Right kidney (tissue), 1 donor: ENCODE results near the gene MAPRE2.
"Not testable (repeated sequence)": the region's sequence is repeated elsewhere in the genome, so short reads cannot be mapped to it uniquely, and the experiment has no call there.

Experiments
- DNase-seq: peaks from one replicate; pipeline ENCODE4 v3.0.0-alpha.2; 2016

Gene MAPRE2

DNA sequence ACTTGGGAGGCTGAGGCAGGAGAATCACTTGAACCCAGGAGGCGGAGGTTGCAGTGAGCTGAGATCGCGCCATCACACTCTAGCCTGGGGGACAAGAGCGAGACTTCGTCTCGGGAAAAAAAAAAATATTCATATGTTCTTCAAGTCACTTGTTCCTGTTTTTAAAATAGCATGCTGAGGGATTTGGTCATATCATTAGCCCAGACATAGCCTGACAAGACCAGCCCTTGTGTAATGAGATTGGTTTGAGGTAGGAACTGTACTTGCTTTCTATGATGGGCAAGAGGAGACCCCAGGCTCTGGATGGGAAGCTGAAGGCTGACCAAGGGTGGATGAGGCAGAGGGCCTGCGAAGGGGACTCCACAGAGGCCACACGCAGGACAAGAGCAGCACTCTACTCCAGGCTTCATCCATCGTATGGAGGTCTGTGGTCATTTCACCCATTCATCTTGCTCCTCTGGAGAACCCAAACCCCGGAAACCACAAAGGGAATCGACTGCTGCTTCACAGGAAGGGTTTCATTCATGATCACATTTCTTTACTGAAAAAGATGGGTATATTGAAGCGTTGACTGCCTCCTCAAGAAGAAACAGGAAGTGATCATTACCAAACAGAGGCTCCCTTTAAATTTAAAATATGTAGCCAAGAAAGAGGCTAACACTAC is 112.5 kb downstream of the MAPRE2 start:
- no peak for DNase-seq

DNA sequence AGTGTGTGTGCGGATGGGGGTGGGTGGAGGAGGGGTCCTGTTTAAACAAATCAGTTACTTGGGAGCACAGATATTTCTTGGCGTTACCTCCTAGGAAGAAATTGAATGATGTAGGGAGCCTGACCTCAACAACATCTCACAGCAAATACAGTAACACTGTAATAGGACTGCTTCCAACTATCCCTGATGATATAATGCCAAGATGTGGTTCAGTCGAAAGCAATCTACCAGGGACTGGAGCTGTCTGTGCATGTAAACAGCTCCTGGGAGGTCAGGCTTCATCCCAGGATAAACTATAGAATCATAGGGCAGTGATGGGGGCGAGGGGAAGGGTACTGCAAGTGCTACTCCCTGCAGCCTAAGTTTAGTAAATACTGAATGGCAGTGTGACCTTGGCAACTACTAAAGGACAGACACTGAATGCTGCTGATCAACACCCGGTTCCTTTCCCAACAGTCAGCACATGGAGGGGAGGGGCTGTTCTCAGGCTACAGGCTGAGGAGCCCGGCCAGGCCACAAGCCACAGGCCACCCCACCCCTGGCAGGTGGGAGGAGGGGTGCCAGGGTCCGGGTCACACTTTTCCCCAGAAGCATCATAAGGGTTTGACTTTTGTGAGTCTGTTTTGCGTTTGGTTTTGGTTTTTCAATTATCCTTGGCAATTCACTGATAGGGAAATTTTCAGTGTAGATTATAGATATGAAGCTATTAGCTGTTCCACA is 114.3 kb downstream of the MAPRE2 start:
- no peak for DNase-seq

DNA sequence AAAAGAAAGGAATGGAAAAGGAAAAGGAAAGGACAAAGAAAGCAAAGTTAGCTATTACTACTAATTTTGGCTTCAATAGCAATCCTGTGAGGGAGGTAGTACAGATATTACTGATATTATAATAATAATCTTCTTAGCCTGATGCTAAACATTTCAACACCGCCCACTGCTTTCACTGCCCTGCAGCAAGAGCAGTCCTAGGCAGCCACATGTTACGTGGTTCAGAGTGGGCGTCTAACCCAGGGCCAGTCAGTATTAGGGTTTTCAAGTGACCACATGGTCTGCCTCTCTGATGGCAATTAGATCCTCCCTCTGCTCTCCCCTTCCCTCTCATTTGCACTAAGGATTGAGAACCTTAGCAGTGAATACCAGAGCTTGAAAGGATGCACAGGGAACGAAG is 116.0 kb downstream of the MAPRE2 start:
- DNase-seq = no peak

DNA sequence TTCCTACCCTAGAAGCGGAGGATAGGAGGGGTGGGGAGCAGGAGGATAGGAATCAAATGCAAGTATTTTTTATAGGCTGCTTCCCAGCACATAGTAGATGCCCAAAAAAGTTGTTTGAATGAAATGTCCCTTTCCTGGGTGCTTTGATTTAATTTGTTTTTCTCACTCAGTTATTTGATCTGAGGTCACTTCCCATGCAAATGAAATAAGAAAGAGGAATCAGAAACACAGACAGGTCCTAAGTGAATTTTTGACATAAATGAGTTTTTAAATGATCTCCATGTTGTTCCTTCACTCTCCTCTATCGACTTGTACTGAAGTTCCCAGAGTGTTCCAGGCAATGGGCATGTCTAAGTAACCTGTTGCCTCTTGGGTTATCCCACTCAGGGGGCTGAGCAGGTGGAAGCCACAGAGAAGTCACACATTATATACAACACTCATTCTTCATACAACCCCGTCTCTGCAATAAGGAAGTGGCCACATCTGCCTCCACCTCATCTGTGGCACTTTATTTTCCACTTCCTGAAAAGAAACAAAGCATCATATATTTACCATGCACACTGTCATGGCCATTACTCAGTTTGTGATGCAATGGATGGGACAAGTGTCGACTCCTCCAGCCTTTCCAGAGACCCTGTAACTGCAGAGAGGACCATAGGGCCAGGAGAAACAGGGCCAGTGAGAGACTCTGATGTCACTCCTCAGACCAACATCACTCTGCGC is 117.7 kb downstream of the MAPRE2 start:
- DNase-seq = no peak

DNA sequence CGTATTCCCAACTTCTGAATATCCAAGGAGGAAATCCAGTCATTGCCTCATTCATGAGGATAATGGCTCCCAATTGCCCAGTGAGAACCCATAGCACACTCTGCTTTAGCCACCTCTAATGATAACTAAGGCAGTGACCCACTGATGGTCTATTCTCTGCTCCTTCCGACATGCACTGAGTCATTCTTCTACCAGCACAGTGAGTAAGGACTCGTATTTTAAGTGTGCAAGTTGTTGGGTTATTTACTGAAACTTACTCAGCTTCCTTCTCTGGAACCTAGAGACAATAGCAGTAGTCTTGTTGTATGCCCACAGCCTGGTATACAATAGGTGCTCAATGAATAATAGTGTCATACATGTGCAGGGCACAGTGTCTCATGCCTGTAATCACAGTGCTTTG is 118.6 kb downstream of the MAPRE2 start:
- DNase-seq = no peak

DNA sequence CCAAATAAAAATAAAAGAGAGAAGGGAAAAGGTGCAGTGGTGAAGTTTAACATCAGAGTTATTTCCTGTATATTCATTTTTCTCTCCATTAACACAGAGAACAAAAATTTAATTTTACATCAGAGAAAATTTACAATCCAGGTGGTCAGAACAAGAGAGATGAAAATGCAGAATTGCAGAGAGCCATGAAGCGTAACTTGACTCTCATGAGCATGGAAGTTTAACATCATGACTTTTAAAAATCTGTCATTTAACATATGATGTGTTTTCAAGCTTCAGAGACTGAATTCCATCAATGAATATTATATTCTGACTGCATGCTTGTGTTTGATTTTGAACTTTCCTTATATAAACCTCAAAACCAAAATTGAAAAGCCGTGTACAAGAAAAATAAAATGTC is 120.3 kb downstream of the MAPRE2 start:
- DNase-seq = no peak

DNA sequence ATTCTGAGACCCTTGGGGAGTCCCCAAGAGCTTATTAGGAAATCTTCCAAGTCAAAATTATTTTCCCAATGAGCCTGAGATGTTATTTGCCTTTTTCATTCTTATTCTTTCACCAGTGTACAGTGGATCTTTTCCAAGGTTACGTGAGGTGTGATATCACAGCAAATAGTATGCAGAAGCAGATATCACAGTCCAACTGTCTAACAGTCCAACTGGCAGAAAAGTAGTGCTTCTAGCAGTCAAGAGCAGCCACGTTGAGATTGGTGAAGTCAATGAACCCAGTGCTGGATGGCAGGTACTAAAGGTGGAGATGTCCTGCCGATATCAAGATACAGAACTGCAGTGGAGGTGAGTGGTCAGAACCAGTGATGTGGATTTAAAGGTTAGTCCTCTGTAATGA is 120.7 kb downstream of the MAPRE2 start:
- DNase-seq = no peak

DNA sequence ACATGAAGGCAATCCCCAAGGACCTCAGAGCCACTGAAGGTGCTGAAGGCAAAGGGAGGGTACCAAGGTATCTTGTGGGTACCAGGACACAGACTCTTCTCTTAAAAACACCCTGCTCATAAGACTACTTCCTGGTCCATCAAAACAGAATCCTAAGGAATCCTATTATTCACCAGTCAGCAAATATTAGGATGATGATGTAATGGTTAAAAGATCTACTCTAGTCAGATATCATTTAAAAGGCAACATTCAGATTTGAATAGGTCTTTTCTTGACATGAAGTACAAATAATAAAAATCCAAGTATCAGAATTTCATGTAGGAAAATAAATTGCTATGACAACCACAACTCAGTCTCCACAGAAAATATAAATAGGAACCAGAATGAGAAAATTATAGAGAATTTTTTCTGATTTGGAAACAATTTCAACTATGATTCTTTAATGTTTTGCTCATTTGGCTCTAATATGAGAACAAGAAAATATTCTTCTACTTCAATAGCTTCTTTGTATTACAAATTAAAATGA is 121.9 kb downstream of the MAPRE2 start:
- no peak for DNase-seq

DNA sequence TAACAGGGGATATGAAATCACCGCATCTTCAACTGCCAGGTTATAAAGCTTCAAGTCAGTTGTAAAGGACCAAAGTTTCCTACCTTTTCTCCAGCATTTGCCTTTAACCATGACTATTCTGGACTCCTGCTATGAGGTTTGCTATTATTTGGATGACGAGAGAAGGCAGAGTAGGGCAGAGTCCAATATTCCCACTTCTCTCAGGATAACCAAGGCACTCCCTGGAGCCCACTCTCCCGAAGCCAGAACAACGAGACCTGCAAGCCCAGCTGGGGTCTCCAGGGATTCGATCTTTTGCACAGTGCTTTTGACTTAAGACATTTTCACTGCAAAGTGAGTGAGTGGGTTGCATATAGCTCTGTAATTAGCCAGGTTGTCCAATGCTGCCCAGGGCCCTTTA is 122.5 kb downstream of the MAPRE2 start:
- no peak for DNase-seq

DNA sequence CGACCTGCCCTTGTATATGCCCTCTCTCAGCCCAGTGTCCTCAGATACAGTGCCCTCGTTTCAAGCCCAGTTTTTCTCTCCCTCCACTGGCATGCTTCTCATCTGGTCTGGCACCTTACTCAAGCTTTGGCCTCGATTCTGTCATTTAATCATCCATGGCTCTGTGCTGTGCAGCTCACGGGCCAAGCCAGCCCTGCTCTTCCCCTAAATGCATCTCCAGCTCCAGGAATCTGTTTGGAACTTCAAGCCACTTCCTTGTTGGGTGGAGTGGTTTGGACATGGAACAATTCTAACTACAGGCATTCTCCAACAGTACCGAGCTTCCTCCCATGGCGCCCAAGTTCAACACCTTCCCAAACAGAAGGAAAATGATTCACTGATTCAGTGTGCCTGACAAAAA is 122.9 kb downstream of the MAPRE2 start:
- no peak for DNase-seq

DNA sequence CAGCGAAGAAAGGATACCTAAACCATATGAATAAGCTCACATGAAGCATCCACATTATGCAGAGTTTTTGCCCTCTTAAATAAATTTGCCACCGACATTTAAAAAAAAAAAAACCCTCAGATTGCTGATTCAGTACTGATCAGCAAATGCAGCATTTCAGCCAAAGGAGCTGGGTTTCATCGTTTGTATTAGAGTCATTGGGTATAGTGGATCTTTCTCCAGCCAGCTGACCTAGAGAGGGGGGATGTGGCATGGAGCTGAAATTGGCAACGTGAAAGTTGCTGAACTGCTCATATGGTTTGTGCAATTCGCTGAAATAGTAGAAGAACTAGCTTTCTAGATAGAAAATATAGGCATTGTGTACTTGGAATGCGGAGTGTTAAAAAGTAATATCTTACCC is 126.1 kb downstream of the MAPRE2 start:
- DNase-seq = no peak

DNA sequence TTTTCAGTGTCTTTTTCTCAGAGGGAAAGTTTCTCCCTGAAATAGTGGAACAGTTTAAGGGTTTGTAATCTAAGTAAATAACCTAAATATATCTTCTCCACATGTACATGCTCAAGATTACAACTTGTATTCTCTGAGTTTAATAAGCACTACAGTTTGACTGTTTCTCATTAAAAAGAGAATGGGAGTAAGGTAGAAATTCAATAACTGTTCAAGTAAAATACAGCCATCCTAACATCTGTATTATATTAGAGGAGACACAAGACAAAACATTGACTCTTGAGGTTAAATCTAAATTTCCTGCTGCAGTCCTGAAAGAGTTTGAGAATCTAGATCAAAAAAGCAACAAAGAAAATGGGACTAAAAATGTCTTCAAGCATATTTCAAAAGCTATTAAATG is 126.6 kb downstream of the MAPRE2 start:
- DNase-seq = no peak

DNA sequence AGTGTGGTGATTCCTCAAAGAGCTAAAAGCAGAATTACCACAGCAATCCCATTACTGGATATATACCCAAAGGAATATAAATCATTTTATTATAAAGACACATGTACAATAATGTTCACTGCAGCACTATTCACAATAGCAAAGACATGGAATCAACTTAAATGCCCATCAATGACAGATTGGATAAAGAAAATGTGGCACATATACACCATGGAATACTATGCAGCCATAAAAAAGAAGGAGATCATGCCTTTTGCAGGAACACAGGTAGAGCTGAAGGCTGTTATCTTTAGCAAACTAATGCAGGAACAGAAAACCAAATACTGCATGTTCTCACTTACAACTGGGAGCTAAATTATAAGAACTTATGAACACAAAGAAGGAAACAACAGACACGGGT is 129.1 kb downstream of the MAPRE2 start:
- not testable (repeated sequence) for DNase-seq

DNA sequence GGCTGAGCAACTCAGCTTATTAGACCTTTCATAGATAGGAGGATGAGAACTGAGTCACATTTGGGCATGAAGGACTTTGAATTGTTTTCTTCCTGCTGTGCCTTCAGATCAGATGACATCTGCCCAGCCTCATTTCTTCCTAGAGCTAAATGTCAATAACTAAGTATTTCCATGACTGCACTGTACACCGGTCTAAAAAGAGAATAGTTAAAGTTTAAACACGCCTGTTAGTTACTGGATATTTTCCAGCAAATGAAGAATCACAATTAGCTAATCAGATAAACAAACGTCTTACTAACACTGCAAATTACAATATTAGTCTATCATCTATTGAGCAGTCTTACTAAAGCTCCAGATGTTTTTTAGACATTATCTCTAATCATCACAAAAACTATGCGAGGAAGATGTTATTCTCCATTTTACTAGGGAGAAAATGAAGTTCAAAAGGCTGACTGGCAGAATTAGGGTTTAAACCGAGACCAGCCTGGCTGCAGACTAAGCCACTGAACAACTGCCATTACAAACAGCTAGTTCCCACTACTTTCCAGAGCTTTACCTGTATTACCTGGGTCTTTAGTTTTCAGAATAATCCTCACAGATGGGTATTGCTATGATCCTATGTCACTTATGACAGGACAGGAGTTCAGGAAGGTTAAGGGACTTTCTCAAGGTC is 130.2 kb downstream of the MAPRE2 start:
- DNase-seq = no peak

DNA sequence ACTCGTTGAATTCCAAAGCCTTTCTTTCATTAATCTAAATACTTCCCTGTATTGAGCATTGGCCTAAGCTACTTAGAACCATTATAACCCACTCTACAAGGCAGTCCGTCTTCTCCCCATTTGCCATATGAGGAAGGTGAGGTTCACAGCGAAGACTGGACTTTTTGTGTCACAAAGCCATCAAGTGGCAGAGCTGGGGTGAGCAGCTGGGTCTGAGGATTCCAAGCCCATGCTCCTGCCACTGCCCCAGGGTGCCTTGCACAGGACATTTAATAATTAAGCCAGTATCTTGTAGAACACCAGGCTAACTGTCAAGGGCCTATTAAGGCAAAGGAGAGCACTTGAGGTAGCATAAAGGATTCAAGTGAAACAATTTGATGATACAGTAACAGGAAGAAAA is 130.8 kb downstream of the MAPRE2 start:
- no peak for DNase-seq

DNA sequence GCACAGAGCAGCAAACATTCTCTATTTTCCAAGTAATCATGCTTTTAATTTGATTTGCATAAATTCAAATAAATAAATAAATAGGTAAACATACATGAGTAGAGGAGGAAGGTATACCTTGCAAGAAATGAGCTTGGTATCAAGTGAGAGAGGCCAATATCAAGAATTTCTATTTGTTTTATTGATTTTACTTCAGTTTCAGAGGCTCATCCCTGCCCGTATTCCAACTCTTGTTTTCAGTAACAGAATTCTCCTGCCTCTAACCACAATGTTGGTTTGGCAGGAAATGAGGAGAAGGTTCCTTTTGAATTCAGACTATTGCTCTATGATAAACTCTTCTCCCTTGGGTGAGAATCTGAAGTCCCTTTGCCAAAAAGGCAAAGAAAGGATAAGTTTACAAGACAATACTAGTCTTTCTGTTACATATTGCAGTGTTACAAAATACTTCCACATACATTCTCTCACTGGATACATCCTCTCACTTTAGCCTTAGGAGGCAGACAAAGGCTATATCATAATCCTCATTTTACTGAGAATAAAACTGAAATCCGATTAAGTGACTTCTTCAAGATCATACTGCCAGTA is 131.3 kb downstream of the MAPRE2 start:
- no peak for DNase-seq

DNA sequence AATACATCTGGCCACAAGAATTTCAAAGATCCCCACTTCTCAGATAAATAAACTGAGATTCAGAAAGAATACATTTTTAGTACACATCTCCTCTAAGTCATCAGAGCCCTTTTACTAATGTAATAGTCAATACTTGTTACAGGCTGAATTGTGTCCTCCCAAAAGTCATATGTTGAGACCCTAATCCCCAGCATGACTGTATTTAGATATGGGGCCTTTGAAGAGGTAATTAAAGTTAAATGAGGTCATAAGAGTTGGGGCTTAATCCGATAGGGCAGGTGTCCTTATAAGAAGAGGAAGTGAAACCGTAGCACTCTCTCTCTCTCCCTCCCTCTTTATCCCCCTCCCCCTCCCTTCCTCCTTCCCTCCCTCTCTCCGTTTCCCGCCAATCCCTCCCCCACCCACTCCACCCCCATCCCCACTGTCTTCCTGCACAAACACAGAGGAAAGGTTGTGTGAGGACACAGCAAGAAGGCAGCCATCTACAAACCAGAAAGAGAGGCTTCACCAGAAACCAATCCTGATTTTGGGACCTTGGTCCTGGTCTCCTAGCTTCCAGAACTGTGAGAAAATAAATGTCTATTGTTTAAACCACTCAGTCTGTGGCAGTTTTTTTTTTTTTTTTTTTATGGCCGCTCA is 133.0 kb downstream of the MAPRE2 start:
- no peak for DNase-seq

DNA sequence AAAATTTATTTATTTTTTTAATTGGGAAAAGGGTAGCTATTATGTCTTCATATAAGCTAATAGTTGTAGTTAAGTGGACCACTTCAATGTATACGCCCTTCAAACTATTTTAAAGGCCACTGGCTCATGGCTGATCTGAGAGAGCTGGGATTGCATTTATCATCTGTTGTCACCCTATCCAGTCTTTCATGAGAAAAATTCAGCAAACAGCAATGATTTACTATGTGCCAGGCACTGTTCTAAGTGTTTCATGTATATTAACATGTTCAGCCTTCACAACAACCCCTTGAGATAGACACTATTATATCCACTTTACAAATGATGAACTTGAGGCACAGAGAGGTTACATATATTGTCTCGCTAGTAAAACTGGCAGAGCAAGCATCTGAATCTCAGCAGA is 133.5 kb downstream of the MAPRE2 start:
- DNase-seq = no peak

DNA sequence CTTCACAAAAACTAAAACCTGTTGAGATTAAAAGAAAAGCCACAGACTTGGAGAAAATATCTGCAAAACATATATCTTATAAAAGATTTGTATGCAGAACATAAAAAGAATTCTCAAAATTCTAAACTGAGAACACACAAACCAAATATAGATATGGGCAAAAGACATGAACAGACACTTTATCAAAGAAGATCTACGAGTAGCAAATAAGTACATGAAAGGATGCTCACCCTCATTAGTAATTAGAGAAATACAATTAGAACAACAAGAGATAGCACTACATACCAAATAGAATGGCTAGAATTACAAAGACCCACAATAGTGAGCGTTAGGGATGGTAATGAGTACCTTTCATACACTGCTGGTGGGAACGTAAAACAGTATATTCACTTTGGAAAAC is 135.7 kb downstream of the MAPRE2 start:
- DNase-seq = no peak

DNA sequence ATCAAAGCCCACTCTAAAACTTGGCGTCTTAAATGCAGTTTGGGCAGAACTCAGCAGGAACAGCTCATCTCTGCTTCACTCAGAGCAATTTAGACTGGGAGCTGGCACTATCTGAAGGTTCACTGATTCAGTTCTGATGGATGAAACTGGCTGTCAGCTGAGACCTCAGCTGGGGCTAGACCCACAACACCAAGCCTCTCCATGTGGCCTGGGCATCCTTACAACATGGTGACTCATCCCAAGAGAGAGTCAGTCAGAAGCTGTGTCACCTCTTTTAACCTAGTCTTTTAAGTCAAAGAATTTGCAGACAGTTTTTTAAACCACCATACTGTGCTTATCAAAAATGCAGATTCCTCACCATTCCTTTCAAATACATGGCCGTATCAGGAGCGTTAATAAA is 137.0 kb downstream of the MAPRE2 start:
- no peak for DNase-seq

DNA sequence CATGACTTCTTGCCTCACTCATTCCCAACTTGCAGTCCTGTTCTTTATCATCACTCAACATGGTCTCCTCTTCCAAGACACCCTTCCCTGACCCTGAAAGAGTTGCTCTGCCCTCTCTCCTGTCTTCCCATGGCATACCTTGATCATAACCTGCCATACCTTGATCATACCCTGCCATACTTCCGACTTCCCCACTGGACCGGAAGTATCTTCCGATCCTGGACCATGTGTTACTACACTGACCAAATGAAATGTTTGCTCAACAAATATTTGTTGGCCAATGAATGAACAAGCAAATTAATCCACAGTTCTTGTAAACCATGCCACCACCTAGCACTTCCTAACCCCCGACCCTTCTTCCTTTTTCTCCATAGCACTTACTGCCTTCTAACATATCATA is 138.7 kb downstream of the MAPRE2 start:
- DNase-seq = no peak

DNA sequence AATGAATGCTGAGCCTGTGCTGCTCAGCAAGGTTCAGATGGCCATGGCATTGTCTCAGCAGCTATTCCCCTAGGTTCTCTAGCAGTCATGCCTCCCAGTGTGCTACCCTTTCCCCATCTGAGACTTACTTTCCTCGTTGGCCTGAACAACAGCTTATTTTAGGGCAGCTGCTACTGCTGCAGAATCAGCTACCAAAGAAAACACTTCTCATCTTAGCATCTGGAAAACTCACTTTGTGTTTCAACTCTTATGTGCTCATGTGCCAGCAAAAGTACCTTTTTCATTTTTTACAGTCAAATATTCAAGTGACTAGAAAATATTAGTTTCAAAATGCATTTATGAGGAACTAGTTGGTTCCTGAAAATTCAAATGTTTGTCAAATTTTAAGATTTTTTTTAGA is 139.2 kb downstream of the MAPRE2 start:
- no peak for DNase-seq
